MCF 10A (cell line): ENCODE results near the gene XCL2. TPM values are rescaled to one million over a fixed set of nuclear protein-coding genes. Genes with fewer than 3 reads are reported as not detected.

Experiments
- BruUV-seq: library from RNA; stranded (reverse); fragments of 400-500 nt; replicated peaks from 2 replicates; lab custom pipeline; 2021; lab: Mats Ljungman, UMichigan
- CTCF ChIA-PET: fragments of 300-600 bp; sonication (Branson Sonifier 250); formaldehyde crosslinking; extraction: SDS; loops from one replicate; lab custom pipeline; 2021; ENCODE audit warnings: antibody characterized with exemption, inconsistent platforms; lab: Yijun Ruan, JAX
- POLR2A ChIA-PET: fragments of 300-600, 350-650 bp; sonication (Branson Sonifier 250); formaldehyde crosslinking; extraction: SDS; loops from one replicate; lab custom pipeline; 2020; ENCODE audit warnings: antibody characterized with exemption, inconsistent platforms; lab: Yijun Ruan, JAX
- DNase-seq: peaks from one replicate; pipeline ENCODE4 v3.0.0-alpha.2; 2018; ENCODE audit not compliant: unreplicated experiment
- H3K27ac Mint-ChIP-seq: one replicate; pipeline ENCODE4 v1.8.0; 2022; ENCODE audit warnings: mild to moderate bottlenecking, low read depth, mixed read lengths; ENCODE audit not compliant: unreplicated experiment
- H3K27me3 Mint-ChIP-seq: one replicate; pipeline ENCODE4 v1.8.0; 2022; ENCODE audit warnings: mixed read lengths; ENCODE audit not compliant: insufficient read depth, unreplicated experiment
- H3K36me3 Mint-ChIP-seq: one replicate; pipeline ENCODE4 v1.8.0; 2022; ENCODE audit warnings: mild to moderate bottlenecking, moderate library complexity, mixed read lengths; ENCODE audit not compliant: insufficient read depth, unreplicated experiment
- H3K4me1 Mint-ChIP-seq: one replicate; pipeline ENCODE4 v1.8.0; 2022; ENCODE audit warnings: mixed read lengths; ENCODE audit not compliant: insufficient read depth, unreplicated experiment
- H3K4me3 Mint-ChIP-seq: one replicate; pipeline ENCODE4 v1.8.0; 2022; ENCODE audit warnings: mild to moderate bottlenecking, moderate library complexity, mixed read lengths; ENCODE audit not compliant: unreplicated experiment
- H3K9me3 Mint-ChIP-seq: one replicate; pipeline ENCODE4 v1.8.0; 2022; ENCODE audit warnings: mixed read lengths; ENCODE audit not compliant: unreplicated experiment
- CTCF ChIP-seq: fragments of 200-600 bp; IDR thresholded peaks from one replicate; pipeline ENCODE4 v1.8.0; 2022; ENCODE audit warnings: antibody characterized with exemption, mild to moderate bottlenecking; ENCODE audit not compliant: unreplicated experiment
- intact Hi-C: fragments of 100-400 bp; cut with micrococcal nuclease; formaldehyde crosslinking; loops from 2 replicates; pipeline ENCODE4 v1.14.1; 2022
- total RNA-seq: library from RNA; stranded (reverse); gene quantifications from 2 replicates; pipeline ENCODE4 v1.2.3, GENCODE V29; 2022

XCL2 gene
- total RNA-seq, 1 experiment from 2014 or later: not detected

GRCh38 chr1:168509210-168509609 is 34.6 kb downstream of the XCL2 start:
- CTCF ChIA-PET: interaction anchor here (0.5 kb wide), 1 partner anchor 496 kb away, joined by 4 read pairs; no protein-coding TSS in a partner anchor
- no peak for TF ChIP-seq CTCF
- intact Hi-C loops: no loop called here
- Mint-ChIP-seq H3K27ac (no peak overlapping the region), H3K4me3 (no peak overlapping the region), H3K9me3 (no peaks in the 10 kb centered on the region), H3K36me3 (no peaks in the 10 kb centered on the region), H3K27me3 (no peaks in the 10 kb centered on the region), H3K4me1 (peaks cover 22% of the 10 kb centered on the region)
- POLR2A ChIA-PET: no interaction called here
- no TSS peak for BruUV-seq
- DNase-seq: no peak

GRCh38 chr1:168507828-168508227 is 36.0 kb downstream of the XCL2 start:
- H3K4me3 Mint-ChIP-seq: no peak overlapping the region
- ChIA-PET CTCF (interaction anchor here (0.7 to 1.3 kb wide), 3 partner anchors 78 to 166 kb away, joined by 3 to 4 read pairs (median 3); no protein-coding TSS in a partner anchor), POLR2A (interaction anchor here (1.1 kb wide), 1 partner anchor 58 kb away, joined by 3 read pairs; no protein-coding TSS in a partner anchor)
- intact Hi-C loops: no loop called here
- BruUV-seq: no TSS peak
- peaks cover 31% of the 10 kb centered on the region for H3K4me1 Mint-ChIP-seq
- H3K27ac Mint-ChIP-seq: no peak overlapping the region
- no peaks in the 10 kb centered on the region for H3K9me3 Mint-ChIP-seq
- no peaks in the 10 kb centered on the region for H3K36me3 Mint-ChIP-seq
- no peak for TF ChIP-seq CTCF
- DNase-seq: no peak
- H3K27me3 Mint-ChIP-seq: no peaks in the 10 kb centered on the region

GRCh38 chr1:168507231-168507630 is 36.6 kb downstream of the XCL2 start:
- H3K4me1 Mint-ChIP-seq: peaks cover 31% of the 10 kb centered on the region
- TF ChIP-seq CTCF: no peak
- H3K4me3 Mint-ChIP-seq: no peak overlapping the region
- intact Hi-C loops: no loop called here
- ChIA-PET CTCF (interaction anchor here (1.1 to 1.3 kb wide), 2 partner anchors 96 to 165 kb away, joined by 3 to 4 read pairs; no protein-coding TSS in a partner anchor), POLR2A (interaction anchor here (1.1 to 1.8 kb wide), 2 partner anchors 19 to 58 kb away, joined by 3 to 6 read pairs; no protein-coding TSS in a partner anchor)
- BruUV-seq: no TSS peak
- no peak overlapping the region for H3K27ac Mint-ChIP-seq
- H3K36me3 Mint-ChIP-seq: no peaks in the 10 kb centered on the region
- no peaks in the 10 kb centered on the region for H3K9me3 Mint-ChIP-seq
- no peak for DNase-seq
- no peaks in the 10 kb centered on the region for H3K27me3 Mint-ChIP-seq

GRCh38 chr1:168506204-168506819 is 37.5 kb downstream of the XCL2 start:
- no peaks in the 10 kb centered on the region for H3K27me3 Mint-ChIP-seq
- TF ChIP-seq CTCF: no peak
- no peaks in the 10 kb centered on the region for H3K36me3 Mint-ChIP-seq
- no peaks in the 10 kb centered on the region for H3K9me3 Mint-ChIP-seq
- H3K4me3 Mint-ChIP-seq: no peak overlapping the region
- peaks cover 31% of the 10 kb centered on the region for H3K4me1 Mint-ChIP-seq
- CTCF ChIA-PET: interaction anchor here (0.7 to 1.2 kb wide), 6 partner anchors 26 to 459 kb away, joined by 3 to 7 read pairs (median 3); no protein-coding TSS in a partner anchor
- peak; percentile 70 for DNase-seq
- intact Hi-C loops: no loop called here
- H3K27ac Mint-ChIP-seq: peak overlapping the region; percentile 9
- POLR2A ChIA-PET: interaction anchor here (0.6 to 1.8 kb wide), 6 partner anchors 18 to 895 kb away, joined by 3 to 6 read pairs (median 4); no protein-coding TSS in a partner anchor
- BruUV-seq: no TSS peak
